Measurements from ENCODE around the gene ZMYND8. TPM values are rescaled to one million over a fixed set of nuclear protein-coding genes. Genes with fewer than 3 reads are reported as not detected.

The ZMYND8 gene
- total RNA-seq, 4 donors from 2014 or later, result 48.5 to 169 (median 54.1) TPM

DNA sequence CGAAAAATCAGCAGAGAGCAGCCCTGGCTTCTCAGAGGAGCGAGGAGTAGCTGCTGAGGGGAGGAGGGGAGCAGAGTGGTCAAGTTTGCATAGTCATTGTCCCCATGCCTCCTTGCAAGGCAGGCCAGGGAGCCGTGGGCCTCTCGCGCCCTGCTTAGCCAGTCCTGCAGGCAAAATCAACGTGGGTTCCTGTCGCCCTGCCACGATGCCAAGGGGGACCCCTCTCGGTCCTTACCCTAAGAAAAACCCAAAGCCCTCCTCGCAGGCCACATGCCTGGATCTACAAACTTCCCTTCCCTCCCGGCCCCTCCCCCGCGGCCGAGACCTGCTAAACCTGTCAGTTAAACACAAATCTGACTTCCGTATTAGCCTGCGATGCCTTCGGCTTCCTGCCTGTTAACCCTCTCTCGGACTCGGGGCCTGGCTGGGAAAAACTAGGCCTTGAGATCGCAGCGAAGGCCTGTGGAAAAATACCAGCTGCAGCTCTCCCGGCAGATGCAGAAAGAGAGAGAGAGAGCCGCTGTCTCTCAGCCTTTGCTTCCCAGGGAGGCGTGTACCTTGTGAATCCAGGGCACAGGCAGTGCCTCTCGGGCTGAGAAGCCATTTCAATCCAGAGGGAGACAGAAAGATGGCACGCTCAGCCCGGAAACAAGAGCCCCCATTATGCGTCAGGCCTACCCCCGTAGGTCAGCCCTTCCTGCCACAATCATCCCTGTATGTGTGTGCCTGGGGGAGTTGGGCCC lies 968 bp upstream of the ZMYND8 start:
- Histone ChIP-seq H3K4me3 (peak overlapping the region; percentile 11), H3K4me1 (peaks cover 98% of the 10 kb centered on the region)

DNA sequence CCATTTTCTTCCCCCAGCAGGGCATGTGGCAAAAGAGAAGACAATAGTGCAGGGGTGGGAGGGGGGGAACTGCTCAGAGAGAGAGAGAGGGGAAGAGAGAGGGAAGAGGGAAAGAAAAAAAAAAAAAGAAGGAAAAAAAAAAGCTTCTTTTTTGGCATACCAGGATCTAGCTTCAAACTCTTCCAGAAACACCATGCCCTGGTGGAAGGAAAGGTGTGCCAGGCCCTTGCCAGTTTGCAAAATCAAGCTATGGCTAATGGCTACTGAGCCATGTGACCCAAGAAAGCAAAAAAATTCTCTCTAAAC lies 326 bp downstream of the ZMYND8 start:
- no peak for DNase-seq (ENCODE audit: low spot score in 2 of 2)
- no peaks in the 10 kb centered on the region for H3K36me3 ChIP-seq
- H3K4me3 ChIP-seq, result peak overlapping the region; percentile 31
- H3K9me3 ChIP-seq, result no peaks in the 10 kb centered on the region
- H3K27ac ChIP-seq, result peak overlapping the region; percentile 99
- no peaks in the 10 kb centered on the region for H3K27me3 ChIP-seq
- TF ChIP-seq POLR2AphosphoS5 (IDR thresholded peaks at IDR 0.05), result no peak
- TF ChIP-seq, protein P1, sequence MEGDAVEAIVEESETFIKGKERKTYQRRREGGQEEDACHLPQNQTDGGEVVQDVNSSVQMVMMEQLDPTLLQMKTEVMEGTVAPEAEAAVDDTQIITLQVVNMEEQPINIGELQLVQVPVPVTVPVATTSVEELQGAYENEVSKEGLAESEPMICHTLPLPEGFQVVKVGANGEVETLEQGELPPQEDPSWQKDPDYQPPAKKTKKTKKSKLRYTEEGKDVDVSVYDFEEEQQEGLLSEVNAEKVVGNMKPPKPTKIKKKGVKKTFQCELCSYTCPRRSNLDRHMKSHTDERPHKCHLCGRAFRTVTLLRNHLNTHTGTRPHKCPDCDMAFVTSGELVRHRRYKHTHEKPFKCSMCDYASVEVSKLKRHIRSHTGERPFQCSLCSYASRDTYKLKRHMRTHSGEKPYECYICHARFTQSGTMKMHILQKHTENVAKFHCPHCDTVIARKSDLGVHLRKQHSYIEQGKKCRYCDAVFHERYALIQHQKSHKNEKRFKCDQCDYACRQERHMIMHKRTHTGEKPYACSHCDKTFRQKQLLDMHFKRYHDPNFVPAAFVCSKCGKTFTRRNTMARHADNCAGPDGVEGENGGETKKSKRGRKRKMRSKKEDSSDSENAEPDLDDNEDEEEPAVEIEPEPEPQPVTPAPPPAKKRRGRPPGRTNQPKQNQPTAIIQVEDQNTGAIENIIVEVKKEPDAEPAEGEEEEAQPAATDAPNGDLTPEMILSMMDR (IDR thresholded peaks at IDR 0.05), result no peak
- TF ChIP-seq EP300 (IDR thresholded peaks at IDR 0.05), result no peak
- TF ChIP-seq POLR2A (IDR thresholded peaks at IDR 0.05), result no peak
- peaks cover 100% of the 10 kb centered on the region for H3K4me1 ChIP-seq

More for the DNA sequence above, 968 bp upstream of the ZMYND8 start:
- Histone ChIP-seq H3K27ac (peak overlapping the region; percentile 99), H3K36me3 (no peaks in the 10 kb centered on the region), H3K9me3 (no peaks in the 10 kb centered on the region), H3K27me3 (no peaks in the 10 kb centered on the region)
- TF ChIP-seq POLR2AphosphoS5 (IDR thresholded peaks at IDR 0.05) (peak in 2 of 3 donors; percentile 82 to 85), EP300 (IDR thresholded peaks at IDR 0.05) (no peak), POLR2A (IDR thresholded peaks at IDR 0.05) (peak in 1 of 2 donors; percentile 48)
- WGBS, result 8% methylated on average over 24 of the region's 29 CpGs
- peak; percentile 92 to 95 for DNase-seq (ENCODE audit: low spot score in 2 of 2)

DNA sequence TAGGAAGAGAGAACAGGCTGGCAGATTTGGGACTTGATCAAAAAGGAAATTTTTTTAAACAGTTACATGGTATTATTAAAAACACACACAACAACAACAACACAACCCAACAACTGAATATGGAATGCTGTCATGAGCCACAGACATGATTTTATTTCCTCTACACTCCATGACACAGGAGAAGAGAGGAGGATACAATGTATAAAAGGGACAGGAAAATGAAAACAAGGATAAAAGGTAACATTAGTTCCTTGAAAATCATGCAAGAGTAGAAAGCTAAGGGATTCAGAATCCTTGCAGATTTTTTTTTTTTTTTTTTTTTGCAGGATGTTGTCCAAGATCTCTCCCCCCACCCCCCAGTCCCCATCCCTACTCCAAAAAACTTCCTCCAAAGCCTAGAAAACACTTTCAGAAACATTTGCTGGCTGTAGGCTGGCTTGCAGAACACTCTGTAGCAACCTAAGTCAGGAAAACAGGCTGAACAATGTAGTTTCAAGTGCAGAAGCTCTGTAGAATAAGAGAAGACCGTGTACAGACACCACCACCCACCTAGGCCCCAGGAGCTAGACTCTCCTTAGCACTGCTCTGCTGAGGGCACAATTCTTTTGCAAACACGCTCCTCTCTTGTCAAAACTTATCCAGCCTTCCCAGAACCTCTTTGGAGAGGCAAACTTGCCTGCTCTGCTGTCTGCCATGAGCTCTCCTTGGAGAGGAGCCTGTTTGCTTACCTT lies 845 bp downstream of the ZMYND8 start:
- 28% methylated on average over 2 of the region's 2 CpGs for WGBS
- Histone ChIP-seq H3K27me3 (no peaks in the 10 kb centered on the region), H3K36me3 (no peaks in the 10 kb centered on the region), H3K27ac (peak overlapping the region; percentile 99), H3K9me3 (no peaks in the 10 kb centered on the region), H3K4me1 (peaks cover 100% of the 10 kb centered on the region), H3K4me3 (peak overlapping the region; percentile 31)
- no peak for DNase-seq (ENCODE audit: low spot score in 2 of 2)
- TF ChIP-seq POLR2AphosphoS5 (IDR thresholded peaks at IDR 0.05) (no peak), EP300 (IDR thresholded peaks at IDR 0.05) (no peak), POLR2A (IDR thresholded peaks at IDR 0.05) (no peak)
- TF ChIP-seq, protein P1 (IDR thresholded peaks at IDR 0.05), result no peak

DNA sequence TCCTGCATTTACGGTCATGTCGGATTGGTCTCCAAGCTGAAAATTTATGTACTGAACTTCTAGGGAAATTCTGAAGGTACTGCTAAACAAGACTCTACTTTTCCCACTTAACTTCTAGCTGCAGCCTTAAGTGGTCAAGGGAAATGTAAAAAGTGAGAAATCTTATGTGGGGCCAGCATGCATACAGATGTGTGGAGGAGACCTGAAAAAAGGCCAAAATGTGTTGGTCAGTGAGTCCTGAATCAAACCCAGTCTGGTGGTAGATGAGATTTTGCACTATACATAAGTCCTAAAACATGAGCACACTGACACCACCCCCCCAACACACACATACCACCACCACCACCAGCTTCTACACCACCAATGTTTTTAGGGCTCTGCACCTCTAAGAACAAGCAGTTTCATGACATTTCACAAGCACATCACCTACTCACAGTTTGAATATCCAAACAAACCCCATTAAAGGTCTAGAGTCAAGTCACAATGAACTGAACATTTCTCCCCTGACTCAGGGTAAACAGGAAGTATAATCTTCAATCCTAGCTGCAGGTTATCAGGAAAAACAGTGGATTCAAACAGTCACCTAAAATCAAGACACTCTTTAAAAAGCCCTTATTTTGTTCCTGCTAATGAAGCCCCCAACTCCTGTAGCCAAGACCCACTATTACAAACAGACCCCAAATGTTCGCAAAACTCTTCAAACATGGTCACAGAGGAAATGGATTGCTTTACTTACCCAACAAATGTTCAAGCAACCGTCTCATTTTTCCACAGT lies 1.6 kb downstream of the ZMYND8 start:
- peaks cover 100% of the 10 kb centered on the region for H3K4me1 ChIP-seq
- no peaks in the 10 kb centered on the region for H3K9me3 ChIP-seq
- H3K36me3 ChIP-seq, result no peaks in the 10 kb centered on the region
- peak overlapping the region; percentile 99 for H3K27ac ChIP-seq
- 48% methylated on average over 4 of the region's 4 CpGs for WGBS
- H3K27me3 ChIP-seq, result no peaks in the 10 kb centered on the region
- TF ChIP-seq POLR2AphosphoS5 (IDR thresholded peaks at IDR 0.05) (no peak), EP300 (IDR thresholded peaks at IDR 0.05) (no peak), POLR2A (IDR thresholded peaks at IDR 0.05) (no peak)
- TF ChIP-seq, protein P1 (IDR thresholded peaks at IDR 0.05), result no peak
- peak overlapping the region; percentile 31 for H3K4me3 ChIP-seq
- no peak for DNase-seq (ENCODE audit: low spot score in 2 of 2)

DNA sequence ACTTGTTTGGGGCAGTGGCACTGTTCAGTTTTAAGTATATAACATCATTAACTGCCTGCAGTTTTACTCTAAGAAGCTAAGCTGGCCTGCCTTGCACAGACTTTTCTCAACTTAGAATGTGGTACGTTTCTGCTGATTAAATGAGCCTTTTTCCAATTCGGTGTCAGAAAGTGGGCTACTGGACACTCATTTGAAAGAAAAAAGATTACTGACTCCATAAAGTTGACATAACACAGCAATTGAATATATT lies 2.1 kb downstream of the ZMYND8 start:
- 19% methylated on average over 2 of the region's 2 CpGs for WGBS
- TF ChIP-seq EP300 (IDR thresholded peaks at IDR 0.05) (no peak), POLR2AphosphoS5 (IDR thresholded peaks at IDR 0.05) (no peak), POLR2A (IDR thresholded peaks at IDR 0.05) (no peak)
- TF ChIP-seq, protein P1 (IDR thresholded peaks at IDR 0.05), result no peak
- Histone ChIP-seq H3K4me1 (peaks cover 100% of the 10 kb centered on the region), H3K4me3 (peak overlapping the region; percentile 31), H3K9me3 (no peaks in the 10 kb centered on the region), H3K27ac (peak overlapping the region; percentile 99), H3K27me3 (no peaks in the 10 kb centered on the region), H3K36me3 (no peaks in the 10 kb centered on the region)
- no peak for DNase-seq (ENCODE audit: low spot score in 2 of 2)
